GM18505 (cell line): ENCODE data around the gene MYL6B.

ENCODE experiments used
- ATAC-seq: cut with Tn5 transposase; IDR thresholded peaks from one replicate; pipeline ENCODE4 v1.9.1; 2021; ENCODE audit not compliant: unreplicated experiment
- POLR2A ChIP-seq: IDR thresholded peaks from 4 replicates; pipeline ENCODE4 v1.6.1; 2011; ENCODE audit warnings: borderline replicate concordance; ENCODE audit not compliant: insufficient read depth, insufficient read length; ENCODE audit errors: extremely low read depth

MYL6B gene

GRCh38 chr12:56117778-56118687, 34.4 kb upstream of the MYL6B start, which contains the start of gene ZC3H10:
ZC3H10 (plus strand) TSS chr12:56118266; CDS start chr12:56120563, 2,297 bp downstream.
- TF ChIP-seq POLR2A: peak; percentile 98
- ATAC-seq: peak; percentile 72

GRCh38 chr12:56118688-56119357, 33.6 kb upstream of the MYL6B start:
- TF ChIP-seq POLR2A: no peak
- peak; percentile 5 for ATAC-seq

GRCh38 chr12:56119361-56119796, 33.0 kb upstream of the MYL6B start:
- no peak for ATAC-seq
- no peak for TF ChIP-seq POLR2A

- TF ChIP-seq POLR2A: no peak
Observed at GRCh38 chr12:56120158-56120846, 32.1 kb upstream of the MYL6B start.

GRCh38 chr12:56121204-56121870, 31.1 kb upstream of the MYL6B start:
- ATAC-seq: no peak
- no peak for TF ChIP-seq POLR2A

More at GRCh38 chr12:56120158-56120846, 32.1 kb upstream of the MYL6B start:
- ATAC-seq: no peak

GRCh38 chr12:56122637-56123036, 29.8 kb upstream of the MYL6B start:
- no peak for TF ChIP-seq POLR2A
- ATAC-seq: no peak

GRCh38 chr12:56124133-56124532, 28.3 kb upstream of the MYL6B start:
- no peak for ATAC-seq
- TF ChIP-seq POLR2A: no peak

- TF ChIP-seq POLR2A: no peak
- no peak for ATAC-seq
Observed at GRCh38 chr12:56126732-56127239, 25.6 kb upstream of the MYL6B start.

- no peak for TF ChIP-seq POLR2A
- ATAC-seq: no peak
Observed at GRCh38 chr12:56127485-56127887, 24.9 kb upstream of the MYL6B start.

- ATAC-seq: peak; percentile 84
Observed at GRCh38 chr12:56127888-56128669, 24.3 kb upstream of the MYL6B start, which contains the start of gene ESYT1. ESYT1 (plus strand) TSS chr12:56128267; CDS start chr12:56128320, 53 bp downstream.

GRCh38 chr12:56128670-56129205, 23.6 kb upstream of the MYL6B start:
- peak; percentile 2 for ATAC-seq
- TF ChIP-seq POLR2A: no peak

More at GRCh38 chr12:56127888-56128669, 24.3 kb upstream of the MYL6B start, which contains the start of gene ESYT1:
- TF ChIP-seq POLR2A: peak; percentile 77
